Peyer's patch (tissue), 4 donors: Measurements from ENCODE around the gene BAD.
A peak's percentile ranks its signal among the peaks of the same experiment; 100 is the strongest.

Experiments
- CTCF ChIP-seq, 6 experiments: fragments of 450-650 bp in 4 of 6; fragments of 200-600 bp in 2 of 6; sonication (generic) in 1 of 6; IDR thresholded peaks; one replicate each; pipeline ENCODE4 v1.5.1; 2017 to 2019; ENCODE audit warnings: antibody characterized with exemption in 6 of 6, mild to moderate bottlenecking in 3 of 6, moderate library complexity in 1 of 6
- POLR2A ChIP-seq, 2 donors: fragments of 450-650 bp; IDR thresholded peaks; one replicate each; pipeline ENCODE4 v1.5.1; 2017; ENCODE audit warnings: antibody characterized with exemption in 2 of 2, mild to moderate bottlenecking in 2 of 2, moderate library complexity in 2 of 2

GRCh38 chr11:64251753-64252002 is 32.8 kb downstream of the BAD start:
- TF ChIP-seq POLR2A (IDR thresholded peaks at IDR 0.05), result peak; percentile 16 to 37
- no peak for TF ChIP-seq CTCF (IDR thresholded peaks at IDR 0.05)
